Uterus (tissue), 2 donors: ENCODE data around the gene RARA.

ENCODE experiments used
- POLR2A ChIP-seq, 2 donors: fragments of 450-650 bp; IDR thresholded peaks; one replicate each; pipeline ENCODE4 v1.6.1; 2016; ENCODE audit warnings: antibody characterized with exemption in 2 of 2, mild to moderate bottlenecking in 1 of 2, moderate library complexity in 1 of 2
- TF ChIP-seq, protein P1 (sequence below), 4 experiments: fragments of 200-600 bp in 2 of 4; fragments of 450-650 bp in 2 of 4; sonication (generic) in 2 of 4; IDR thresholded peaks; one replicate each; pipeline ENCODE4 v1.5.1; 2016 to 2019; ENCODE audit warnings: antibody characterized with exemption in 4 of 4, mild to moderate bottlenecking in 2 of 4, moderate library complexity in 1 of 4

DNA sequence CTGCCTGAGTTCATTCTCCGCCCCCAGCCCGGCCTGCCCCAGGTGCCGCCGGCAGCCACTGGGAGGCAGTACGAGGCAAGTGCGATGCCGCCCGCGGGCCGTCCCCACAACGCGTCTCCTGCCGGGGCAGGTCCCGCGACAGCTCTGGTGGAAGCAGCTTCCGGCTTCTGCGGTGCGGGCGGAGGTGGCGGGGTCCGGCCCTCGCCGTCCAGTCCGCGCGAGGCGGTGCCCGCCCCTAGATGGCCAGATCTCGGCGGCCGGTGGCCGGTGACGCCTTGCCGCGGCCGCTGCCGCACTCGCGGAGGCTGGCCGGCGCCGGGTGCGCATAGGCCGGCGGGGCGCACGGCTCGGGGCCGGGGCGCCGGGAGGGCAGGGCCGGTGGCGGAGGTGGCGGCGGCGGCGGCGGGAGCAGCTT lies 53.7 kb downstream of the RARA start:
- TF ChIP-seq, protein P1, sequence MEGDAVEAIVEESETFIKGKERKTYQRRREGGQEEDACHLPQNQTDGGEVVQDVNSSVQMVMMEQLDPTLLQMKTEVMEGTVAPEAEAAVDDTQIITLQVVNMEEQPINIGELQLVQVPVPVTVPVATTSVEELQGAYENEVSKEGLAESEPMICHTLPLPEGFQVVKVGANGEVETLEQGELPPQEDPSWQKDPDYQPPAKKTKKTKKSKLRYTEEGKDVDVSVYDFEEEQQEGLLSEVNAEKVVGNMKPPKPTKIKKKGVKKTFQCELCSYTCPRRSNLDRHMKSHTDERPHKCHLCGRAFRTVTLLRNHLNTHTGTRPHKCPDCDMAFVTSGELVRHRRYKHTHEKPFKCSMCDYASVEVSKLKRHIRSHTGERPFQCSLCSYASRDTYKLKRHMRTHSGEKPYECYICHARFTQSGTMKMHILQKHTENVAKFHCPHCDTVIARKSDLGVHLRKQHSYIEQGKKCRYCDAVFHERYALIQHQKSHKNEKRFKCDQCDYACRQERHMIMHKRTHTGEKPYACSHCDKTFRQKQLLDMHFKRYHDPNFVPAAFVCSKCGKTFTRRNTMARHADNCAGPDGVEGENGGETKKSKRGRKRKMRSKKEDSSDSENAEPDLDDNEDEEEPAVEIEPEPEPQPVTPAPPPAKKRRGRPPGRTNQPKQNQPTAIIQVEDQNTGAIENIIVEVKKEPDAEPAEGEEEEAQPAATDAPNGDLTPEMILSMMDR (IDR thresholded peaks at IDR 0.05): peak; percentile 14 to 49 (median 38)
- no peak for TF ChIP-seq POLR2A (IDR thresholded peaks at IDR 0.05)
